Measurements from ENCODE around the gene MED26. TPM values are rescaled to one million over a fixed set of nuclear protein-coding genes. Genes with fewer than 3 reads are reported as not detected.

Gene MED26
- total and polyA plus RNA-seq, 10 of the 15 experiments (the other 5 are each of a cell fraction or from before 2014, with no cell fraction given), result 1.1 to 21.4 (median 9.7) TPM

DNA sequence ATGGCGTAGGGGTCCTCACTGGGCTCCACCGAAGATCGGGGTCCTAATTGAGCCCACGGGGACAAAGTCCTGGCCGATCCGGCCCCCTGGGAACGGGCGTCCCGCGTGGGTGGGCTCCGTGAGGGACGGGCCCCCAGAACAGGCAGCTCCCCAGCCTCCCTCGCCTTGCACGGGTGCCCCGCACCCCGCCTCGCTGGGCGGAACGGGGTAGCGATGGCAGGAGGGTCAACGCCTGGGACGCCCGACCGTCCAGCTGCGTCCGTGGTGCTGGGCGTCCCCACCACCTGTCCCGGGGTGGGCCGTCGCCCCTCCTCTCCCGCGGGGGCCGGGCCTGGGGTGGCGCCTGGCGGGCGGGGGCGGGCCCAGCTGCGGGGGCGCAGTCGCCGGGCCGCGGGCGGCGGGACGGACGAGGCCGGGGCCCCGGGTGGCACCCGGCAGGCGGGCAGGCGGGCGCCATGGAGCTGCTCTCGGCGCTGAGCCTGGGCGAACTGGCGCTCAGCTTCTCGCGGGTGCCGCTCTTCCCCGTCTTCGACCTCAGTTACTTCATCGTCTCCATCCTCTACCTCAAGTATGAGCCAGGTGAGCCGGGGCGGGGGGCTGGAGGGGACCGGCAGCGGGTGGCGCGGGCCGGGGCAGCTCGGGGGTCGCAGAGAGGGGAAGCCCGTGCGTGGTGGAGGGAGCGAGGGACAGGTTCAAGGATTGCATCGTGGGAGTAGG is 32.9 kb upstream of the MED26 start, which contains the start of gene TMEM38A (continued):
- TF ChIP-seq DPF2 (IDR thresholded peaks at IDR 0.05) (peak; percentile 53; the same call in 1 of the 2 replicates), BRCA1 (IDR thresholded peaks at IDR 0.05; ENCODE audit: low read depth, low read length) (no peak), YY1 (IDR thresholded peaks at IDR 0.05; ENCODE audit: low read depth, low read length) (peak; percentile 50; the same call in 1 of the 2 replicates), NR2C2 (IDR thresholded peaks at IDR 0.05; ENCODE audit: borderline replicate concordance, control insufficient read depth, insufficient read length, low read depth) (no peak), HDAC2 (IDR thresholded peaks at IDR 0.05) (no peak), TARDBP (IDR thresholded peaks at IDR 0.05; ENCODE audit: borderline replicate concordance) (no peak), POLR2AphosphoS2 (IDR thresholded peaks at IDR 0.05; ENCODE audit: low read depth, low read length) (no peak), HCFC1 (IDR thresholded peaks at IDR 0.05; ENCODE audit: low read length) (no peak), RUNX3 (IDR thresholded peaks at IDR 0.05; ENCODE audit: low read length) (no peak), ZNF24 (IDR thresholded peaks at IDR 0.05) (no peak), RAD21 (IDR thresholded peaks at IDR 0.05; ENCODE audit: insufficient read depth, low read depth, low read length) (no peak), GATAD2B (conservative IDR thresholded peaks at IDR 0.05; ENCODE audit: low read depth) (0 out of 2 replicates have a peak, but pooled peaks have one; percentile 28), CHD2 (IDR thresholded peaks at IDR 0.05; ENCODE audit: borderline replicate concordance, low read depth, low read length) (no peak), PML (IDR thresholded peaks at IDR 0.05; ENCODE audit: low read length) (no peak), MTA3 (IDR thresholded peaks at IDR 0.05; ENCODE audit: borderline replicate concordance, low read length) (no peak)
- TF ChIP-seq, protein P1, sequence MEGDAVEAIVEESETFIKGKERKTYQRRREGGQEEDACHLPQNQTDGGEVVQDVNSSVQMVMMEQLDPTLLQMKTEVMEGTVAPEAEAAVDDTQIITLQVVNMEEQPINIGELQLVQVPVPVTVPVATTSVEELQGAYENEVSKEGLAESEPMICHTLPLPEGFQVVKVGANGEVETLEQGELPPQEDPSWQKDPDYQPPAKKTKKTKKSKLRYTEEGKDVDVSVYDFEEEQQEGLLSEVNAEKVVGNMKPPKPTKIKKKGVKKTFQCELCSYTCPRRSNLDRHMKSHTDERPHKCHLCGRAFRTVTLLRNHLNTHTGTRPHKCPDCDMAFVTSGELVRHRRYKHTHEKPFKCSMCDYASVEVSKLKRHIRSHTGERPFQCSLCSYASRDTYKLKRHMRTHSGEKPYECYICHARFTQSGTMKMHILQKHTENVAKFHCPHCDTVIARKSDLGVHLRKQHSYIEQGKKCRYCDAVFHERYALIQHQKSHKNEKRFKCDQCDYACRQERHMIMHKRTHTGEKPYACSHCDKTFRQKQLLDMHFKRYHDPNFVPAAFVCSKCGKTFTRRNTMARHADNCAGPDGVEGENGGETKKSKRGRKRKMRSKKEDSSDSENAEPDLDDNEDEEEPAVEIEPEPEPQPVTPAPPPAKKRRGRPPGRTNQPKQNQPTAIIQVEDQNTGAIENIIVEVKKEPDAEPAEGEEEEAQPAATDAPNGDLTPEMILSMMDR (IDR thresholded peaks at IDR 0.05 in 2 of 3, conservative IDR thresholded peaks at IDR 0.05 in 1 of 3; ENCODE audit: control insufficient read depth in 2 of 3, extremely low read depth in 1 of 3, insufficient read depth in 1 of 3, low read depth in 3 of 3, low read length in 3 of 3), result no peak
- TF ChIP-seq, protein P2, sequence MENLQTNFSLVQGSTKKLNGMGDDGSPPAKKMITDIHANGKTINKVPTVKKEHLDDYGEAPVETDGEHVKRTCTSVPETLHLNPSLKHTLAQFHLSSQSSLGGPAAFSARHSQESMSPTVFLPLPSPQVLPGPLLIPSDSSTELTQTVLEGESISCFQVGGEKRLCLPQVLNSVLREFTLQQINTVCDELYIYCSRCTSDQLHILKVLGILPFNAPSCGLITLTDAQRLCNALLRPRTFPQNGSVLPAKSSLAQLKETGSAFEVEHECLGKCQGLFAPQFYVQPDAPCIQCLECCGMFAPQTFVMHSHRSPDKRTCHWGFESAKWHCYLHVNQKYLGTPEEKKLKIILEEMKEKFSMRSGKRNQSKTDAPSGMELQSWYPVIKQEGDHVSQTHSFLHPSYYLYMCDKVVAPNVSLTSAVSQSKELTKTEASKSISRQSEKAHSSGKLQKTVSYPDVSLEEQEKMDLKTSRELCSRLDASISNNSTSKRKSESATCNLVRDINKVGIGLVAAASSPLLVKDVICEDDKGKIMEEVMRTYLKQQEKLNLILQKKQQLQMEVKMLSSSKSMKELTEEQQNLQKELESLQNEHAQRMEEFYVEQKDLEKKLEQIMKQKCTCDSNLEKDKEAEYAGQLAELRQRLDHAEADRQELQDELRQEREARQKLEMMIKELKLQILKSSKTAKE (IDR thresholded peaks at IDR 0.05; ENCODE audit: low read depth, poor library complexity, severe bottlenecking), result no peak
- TF ChIP-seq, protein P3, sequence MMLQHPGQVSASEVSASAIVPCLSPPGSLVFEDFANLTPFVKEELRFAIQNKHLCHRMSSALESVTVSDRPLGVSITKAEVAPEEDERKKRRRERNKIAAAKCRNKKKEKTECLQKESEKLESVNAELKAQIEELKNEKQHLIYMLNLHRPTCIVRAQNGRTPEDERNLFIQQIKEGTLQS (IDR thresholded peaks at IDR 0.05; ENCODE audit: borderline replicate concordance, extremely low read depth, low read depth, low read length), result no peak
- TF ChIP-seq, protein P4, sequence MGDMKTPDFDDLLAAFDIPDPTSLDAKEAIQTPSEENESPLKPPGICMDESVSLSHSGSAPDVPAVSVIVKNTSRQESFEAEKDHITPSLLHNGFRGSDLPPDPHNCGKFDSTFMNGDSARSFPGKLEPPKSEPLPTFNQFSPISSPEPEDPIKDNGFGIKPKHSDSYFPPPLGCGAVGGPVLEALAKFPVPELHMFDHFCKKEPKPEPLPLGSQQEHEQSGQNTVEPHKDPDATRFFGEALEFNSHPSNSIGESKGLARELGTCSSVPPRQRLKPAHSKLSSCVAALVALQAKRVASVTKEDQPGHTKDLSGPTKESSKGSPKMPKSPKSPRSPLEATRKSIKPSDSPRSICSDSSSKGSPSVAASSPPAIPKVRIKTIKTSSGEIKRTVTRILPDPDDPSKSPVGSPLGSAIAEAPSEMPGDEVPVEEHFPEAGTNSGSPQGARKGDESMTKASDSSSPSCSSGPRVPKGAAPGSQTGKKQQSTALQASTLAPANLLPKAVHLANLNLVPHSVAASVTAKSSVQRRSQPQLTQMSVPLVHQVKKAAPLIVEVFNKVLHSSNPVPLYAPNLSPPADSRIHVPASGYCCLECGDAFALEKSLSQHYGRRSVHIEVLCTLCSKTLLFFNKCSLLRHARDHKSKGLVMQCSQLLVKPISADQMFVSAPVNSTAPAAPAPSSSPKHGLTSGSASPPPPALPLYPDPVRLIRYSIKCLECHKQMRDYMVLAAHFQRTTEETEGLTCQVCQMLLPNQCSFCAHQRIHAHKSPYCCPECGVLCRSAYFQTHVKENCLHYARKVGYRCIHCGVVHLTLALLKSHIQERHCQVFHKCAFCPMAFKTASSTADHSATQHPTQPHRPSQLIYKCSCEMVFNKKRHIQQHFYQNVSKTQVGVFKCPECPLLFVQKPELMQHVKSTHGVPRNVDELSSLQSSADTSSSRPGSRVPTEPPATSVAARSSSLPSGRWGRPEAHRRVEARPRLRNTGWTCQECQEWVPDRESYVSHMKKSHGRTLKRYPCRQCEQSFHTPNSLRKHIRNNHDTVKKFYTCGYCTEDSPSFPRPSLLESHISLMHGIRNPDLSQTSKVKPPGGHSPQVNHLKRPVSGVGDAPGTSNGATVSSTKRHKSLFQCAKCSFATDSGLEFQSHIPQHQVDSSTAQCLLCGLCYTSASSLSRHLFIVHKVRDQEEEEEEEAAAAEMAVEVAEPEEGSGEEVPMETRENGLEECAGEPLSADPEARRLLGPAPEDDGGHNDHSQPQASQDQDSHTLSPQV (IDR thresholded peaks at IDR 0.05), result no peak

All from GM12878 (cell line).